GM21619 (cell line): ENCODE results near the gene SYNE4.
"Not testable (repeated sequence)": the region's sequence is repeated elsewhere in the genome, so short reads cannot be mapped to it uniquely, and the experiment has no call there.

ENCODE experiments used
- ATAC-seq: cut with Tn5 transposase; IDR thresholded peaks from one replicate; pipeline ENCODE4 v1.9.1; 2021; ENCODE audit not compliant: unreplicated experiment

SYNE4 gene

DNA sequence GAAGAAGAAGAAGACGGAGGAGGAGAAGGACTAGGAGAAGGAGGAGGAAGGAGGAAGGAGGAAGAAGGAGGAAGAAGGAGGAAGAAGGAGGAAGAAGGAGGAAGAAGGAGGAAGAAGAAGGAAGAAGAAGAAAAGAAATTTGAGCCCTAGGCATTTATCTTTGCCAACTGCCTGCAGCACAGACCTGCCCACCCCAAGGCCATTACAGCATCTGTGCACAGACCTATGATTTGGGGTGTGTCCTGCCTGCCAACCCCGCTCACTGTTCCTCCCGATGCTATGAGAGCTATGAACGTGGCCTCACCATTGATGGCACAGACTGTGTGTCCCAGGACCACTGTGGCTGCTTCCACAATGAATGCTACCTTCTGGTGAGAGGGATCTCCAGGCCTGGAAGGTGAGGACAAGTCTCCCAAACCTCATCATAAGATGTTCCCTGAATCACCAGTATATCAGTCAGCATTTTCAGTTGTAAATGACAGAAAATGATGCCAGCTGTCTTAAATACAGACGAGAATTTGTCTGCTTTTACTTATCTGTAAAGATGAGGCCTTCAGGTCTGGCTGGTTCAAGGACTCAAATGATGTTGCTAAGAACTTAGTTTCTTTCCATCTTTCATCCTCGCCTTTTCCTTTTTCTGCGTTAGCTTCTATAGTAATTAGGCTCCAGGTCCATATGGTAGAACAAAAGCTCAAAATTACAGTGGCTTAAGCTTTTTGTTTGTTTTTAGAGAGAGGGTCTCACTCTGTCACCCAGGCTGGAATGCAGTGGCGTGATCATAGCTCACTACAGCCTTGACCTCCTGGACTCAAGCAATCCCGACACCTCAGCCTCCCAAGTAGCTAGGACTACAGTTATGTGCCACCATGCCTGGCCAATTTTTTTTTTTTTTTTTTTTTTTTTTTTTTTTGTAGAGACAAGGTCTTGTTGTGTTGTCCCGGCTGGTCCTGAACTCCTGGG lies 17.6 kb downstream of the SYNE4 start:
- no peak for ATAC-seq

DNA sequence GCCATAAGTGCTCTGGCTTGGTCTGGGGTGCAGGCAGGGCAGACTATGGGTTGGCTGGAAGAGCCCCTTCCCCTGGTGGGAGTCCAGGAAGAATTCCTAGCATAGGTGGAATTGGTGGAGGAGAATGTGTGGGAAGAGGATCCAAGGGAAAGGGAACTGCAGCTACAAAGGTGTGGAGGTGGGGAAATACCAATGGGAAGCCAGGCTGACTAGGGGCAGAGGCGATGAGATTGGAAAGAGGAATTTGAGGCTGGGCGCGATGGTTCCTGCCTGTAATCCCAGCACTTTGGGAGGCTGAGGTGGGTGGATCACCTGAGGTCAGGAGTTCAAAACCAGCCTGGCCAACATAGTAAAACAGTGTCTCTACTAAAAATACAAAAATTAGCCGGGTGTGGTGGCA lies 18.5 kb downstream of the SYNE4 start:
- no peak for ATAC-seq

DNA sequence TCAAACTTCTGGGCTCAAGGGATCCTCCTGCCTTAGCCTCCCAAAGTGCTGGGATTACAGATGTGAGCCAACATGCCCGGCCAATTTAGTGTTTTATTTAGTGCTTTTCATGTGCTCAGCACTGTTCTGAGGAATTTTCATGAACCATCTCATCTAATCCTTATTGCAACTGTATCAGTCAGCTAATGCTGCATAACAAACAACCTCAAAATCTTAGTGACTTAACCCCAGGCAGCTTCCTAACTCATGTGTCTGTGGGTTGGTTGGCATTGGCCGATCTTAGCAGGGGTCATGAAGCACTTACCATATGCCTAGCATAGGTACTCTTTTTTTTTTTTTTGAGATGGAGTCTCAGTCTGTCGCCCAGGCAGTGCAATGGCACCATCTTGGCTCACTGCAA lies 19.8 kb downstream of the SYNE4 start:
- no peak for ATAC-seq

DNA sequence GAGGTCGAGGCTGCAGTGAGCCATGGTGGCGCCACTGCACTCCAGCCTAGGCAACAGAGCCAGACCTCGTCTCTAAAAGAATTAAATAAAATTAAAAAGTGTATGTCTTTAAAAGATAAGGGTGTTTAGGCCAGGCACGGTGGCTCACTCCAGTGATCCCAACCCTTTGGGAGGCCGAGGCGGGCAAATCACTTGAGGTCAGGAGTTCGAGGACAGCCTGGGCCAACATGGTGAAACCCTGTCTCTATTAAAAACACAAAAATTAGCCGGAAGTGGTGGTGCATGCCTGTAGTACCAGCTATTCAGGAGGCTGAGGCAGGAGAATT lies 21.1 kb downstream of the SYNE4 start:
- no peak for ATAC-seq

DNA sequence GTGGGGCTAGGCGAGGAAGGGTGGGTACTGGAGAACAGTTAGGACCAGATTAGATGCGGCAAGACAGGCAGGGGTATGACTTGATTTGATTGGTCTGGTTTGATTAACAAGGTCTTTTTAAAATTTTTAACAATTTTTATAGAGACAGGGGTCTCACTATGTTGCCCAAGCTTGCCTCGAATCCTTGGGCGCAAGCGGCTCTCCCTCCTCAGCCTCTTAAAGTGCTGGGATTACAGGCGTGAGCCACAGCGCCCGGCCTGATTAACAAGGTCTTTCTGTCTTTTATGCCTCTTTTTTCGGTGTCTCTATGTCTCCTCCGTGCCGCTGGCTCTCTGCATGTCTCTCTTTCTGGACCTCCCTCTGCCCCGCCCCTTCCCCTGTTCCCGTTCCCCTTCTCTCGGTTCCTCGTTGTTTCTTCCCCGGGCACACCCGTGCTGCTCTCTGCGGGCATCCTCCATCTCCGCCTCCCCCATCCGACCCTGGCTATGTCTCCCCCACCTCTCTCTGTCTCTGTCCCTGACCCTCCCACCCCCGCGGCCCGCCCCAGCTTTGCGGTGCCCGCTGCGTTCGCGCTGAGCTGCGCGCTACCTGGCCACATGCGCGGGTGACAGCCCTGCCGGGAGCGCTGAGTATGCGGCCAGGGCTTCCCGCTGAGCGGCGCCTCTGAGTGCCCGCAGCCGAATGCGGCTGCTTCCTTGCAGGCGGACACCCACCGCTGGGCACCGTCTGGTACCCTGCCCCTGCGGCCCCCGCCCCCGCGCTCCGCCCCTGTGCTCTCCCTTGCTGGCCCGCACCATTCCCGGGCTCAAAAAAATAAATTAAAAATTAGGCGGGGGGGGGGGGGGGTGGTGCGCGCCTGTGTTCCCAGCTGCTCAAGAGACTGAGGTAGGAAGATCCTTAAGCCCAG lies 21.7 kb downstream of the SYNE4 start:
- ATAC-seq = no peak

DNA sequence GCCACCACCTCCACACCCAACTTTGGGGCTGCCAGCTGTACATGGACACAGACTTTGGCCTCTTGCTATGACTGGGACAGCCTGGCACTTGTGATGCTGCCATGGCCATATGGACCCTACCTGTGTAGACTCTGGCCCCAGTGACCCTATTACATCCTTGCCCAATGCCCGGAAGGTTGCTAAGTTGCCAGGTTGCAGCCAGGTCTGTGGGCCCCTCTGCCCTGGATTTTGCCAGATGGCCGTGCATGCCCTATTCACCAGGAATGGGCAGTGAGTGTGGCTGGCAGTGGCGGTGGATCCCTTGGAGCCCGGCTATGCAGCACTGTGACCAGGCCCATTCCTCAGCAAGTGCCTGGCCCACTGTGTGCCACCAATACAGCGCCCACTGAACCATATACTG lies 22.5 kb downstream of the SYNE4 start:
- no peak for ATAC-seq

DNA sequence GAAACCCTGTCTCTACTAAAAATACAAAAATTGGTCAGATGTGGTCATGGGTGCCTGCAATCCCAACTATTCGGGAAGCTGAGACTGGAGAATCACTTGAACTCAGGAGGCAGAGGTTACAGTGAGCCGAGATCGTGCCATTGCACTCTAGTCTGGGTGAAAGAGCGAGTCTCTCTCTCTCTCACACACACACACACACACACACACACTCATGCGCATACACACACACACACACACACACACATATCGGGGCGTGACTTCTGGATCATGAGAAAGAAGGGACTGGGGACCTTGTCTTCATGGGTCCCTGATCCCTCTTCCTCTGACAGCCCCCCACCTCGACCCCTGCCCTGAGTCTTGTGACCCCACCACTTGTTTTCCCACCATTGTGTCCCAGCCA lies 25.4 kb downstream of the SYNE4 start:
- no peak for ATAC-seq

DNA sequence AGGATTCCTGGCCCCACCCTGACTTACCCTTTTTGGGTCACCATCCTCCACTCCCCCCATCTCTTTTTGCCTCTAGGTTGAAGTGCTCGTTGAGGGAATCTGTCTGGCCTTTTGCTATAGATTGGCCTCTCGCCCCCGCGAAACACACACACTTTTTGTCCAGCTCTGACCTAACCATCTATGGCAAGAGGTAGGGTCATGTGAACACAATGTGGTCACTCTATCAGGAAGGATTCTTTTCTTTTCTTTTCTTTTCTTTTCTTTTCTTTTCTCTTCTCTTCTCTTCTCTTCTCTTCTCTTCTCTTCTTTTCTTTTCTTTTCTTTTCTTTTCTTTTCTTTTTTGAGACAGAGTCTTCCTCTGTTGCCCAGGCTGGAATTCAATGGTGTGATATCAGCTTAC lies 27.6 kb downstream of the SYNE4 start:
- not testable (repeated sequence) for ATAC-seq

DNA sequence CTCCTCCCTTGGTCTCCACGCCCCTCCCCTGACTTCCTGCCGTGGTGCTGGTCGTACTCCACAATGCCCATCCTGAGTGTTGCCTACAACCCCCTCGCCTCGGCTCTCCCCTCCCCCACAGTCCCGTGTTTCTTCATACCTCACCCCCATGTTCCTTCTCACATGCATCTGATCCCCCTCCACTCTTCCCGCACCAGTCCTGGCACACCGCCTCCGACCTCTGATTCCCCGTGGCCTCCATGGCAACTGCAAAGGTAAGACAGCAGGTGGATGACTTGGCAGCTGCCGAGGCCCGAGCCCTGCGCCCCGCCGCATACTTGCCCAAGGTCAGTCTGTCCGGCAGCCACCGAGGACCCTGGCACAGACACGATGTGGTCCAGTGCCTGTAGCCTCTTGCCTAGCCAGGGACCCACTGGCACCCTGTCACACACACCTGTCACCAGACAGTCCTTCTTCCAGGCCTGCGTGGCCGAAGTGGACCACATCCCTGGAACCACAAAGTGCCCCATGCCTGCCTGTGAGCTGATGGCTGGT lies 29.7 kb downstream of the SYNE4 start:
- no peak for ATAC-seq

DNA sequence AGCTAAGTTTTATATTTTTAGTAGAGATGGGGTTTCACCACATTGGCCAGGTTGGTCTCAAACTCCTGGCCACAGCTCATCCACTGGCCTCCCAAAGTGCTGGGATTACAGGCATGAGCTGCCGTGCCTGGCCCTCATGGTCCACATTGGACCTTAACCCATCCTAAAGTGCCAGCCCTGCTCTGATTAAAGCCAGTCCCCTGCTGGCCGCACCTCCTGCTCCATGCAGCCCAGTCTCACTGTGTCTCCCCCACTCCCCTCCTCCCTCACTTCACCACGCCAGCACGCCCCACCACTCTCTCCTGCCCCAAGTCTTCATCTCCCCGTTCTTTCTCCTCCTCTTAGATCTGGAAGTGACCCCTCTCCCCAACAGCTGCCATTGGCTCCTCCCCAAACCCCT lies 30.3 kb downstream of the SYNE4 start:
- ATAC-seq = no peak

DNA sequence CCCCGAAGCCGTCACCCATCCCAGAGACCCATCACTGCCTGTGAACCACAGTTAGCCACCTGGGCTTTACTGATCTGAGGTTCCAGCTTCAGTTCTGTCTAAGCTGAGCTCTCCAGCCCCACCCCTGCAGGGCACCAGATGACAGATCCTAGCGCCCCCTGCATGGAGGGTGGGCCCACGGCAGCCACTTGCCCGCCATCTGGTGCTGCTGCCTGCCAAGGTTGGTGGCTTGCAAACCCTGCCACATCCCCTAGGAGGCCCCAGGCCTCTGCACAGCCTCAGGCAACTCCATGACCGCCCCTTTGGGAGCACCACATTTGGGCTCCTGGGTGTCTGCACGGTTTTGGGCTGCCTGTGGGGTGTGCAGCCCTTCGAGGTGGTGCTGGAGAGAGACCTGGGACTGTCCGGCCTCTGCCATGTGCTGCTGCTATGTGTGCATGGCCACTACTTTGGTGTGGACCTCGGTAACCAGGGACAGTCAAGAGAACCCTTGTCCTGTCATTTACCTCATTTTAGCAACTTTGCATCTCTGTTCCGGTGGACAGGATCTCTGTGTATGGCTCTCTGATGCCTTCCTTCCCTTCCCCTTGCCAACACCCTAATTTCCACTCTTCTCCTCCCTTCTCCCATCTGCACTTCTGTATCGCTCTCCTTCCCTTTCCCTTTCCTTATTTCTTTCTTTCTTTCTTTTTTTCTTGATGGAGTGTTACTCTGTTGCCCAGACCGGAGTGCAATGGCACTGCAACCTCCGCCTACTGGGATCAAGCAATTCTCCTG lies 31.0 kb downstream of the SYNE4 start:
- no peak for ATAC-seq

DNA sequence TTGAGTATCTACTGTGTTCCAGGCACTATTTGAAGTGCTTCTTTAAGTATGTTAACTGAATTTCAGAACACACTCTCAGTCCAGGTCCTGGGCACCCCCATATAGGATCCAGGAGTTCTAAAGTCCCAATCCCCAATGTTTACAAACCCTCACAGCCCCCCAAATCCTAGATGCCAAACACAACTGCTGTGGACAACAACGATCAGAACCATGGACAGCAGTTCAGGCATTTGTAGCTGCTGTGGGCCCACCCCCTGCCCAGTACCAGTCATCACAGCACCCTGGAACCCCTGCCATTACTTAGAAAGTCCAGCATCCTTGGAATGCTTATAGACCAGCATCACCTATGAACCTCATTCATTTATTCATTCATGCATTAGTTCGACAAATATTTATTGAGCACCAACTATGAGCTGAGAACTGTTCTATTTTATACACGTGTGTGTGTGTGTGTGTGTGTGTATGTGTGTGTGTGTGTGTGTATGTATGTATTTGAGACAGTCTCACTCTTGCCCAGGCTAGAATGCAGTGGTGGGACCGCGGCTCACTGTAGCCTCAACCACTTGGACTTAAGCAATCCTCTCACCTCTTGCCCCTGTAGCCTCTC lies 32.9 kb downstream of the SYNE4 start:
- ATAC-seq = no peak

DNA sequence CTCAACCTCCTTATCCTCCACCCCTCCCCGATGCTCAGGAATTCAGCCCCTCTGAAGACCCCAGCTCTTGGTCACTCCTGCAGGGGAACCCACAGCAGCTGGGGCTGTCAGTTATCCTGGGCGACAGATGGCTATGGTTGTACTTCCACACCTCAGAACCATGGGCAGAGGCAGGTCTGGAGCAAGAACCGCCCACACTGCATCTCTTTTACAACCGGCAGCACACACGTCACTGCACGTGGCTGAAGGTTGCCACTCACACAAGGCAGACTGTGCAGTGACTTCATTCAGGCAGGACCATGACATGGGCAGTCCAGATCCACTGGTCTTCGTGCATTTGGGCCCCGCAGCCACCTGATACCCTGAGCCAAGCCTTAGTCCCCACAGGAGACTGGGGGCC lies 35.1 kb downstream of the SYNE4 start:
- no peak for ATAC-seq

DNA sequence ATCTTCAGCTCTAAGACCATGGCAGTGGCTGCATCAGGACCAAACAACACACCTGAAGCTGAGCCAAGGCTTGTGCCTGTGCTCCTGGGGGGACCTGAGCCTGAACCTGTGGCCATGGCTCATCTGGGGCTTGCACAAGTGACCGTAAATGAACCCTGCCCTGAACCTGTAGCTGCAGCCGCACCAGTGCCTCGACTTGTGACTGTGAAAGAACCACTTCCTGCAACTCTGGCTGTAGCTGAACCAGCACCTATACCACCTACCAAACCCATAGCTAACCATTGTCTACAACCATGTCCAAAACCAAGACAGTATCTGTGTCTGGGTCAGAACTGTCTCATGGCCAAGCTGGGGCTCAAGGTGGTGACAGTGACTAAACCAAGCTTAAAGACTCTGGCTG lies 41.8 kb downstream of the SYNE4 start:
- ATAC-seq = no peak

DNA sequence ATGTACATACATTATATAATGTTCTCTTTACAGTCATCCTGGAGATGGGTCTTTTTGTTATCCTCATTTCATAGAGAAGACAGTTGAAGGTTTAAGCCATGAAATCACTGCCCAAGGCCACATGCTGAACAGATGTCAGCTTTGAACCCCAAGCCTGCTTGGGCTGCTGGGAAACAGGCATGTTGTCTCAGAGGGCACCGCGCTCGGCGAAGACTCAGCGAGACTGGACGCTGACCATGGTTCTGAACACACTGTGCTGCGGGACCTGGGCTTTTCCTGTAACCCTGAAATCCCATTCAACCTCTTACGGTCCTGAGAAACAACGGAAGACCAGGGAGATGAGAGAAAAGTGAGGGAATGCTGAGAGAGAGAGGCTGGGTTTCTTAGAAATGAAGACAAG lies 45.1 kb downstream of the SYNE4 start:
- no peak for ATAC-seq

DNA sequence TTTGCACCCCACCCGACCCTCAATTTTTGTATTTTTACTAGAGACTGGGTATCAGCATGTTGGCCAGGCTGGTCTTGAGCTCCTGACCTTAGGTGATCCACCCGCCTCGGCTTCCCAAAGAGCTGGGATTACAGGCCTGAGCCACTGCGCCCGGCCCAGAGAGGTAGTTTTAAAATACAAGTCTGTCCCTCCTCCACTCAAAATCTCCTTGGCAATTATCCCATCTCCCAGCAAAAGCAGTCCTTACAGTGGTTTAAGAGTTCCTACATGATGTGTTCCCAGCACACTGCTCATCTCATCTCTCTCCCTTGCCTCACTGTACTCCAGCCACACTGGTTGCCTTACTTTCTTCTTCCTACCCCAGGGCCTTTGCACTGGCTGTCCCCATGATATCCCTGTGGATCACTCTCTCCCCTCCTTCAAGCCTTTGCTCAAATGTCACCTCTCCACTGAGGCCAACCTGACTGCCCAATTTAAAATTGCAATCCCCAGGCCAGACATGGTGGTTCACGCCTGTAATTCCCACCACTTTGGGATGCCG lies 48.1 kb downstream of the SYNE4 start:
- no peak for ATAC-seq

DNA sequence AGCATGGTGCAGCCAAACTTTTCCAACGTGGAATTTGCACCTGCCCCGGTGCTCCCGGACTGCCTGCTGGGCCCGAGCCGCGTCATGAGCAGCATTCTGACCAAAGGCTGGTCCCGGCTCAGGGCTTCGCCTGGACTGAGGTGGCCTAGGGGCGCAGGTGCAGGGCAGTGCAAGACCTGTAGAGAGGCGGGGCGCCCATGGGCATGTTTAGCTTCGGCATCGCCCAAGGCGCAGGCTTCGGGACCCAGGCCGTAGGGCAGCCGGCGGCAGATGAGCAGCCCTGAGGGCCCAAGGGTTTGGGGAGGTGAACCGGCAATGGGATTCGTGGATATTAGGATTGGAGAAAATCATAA lies 48.7 kb downstream of the SYNE4 start:
- no peak for ATAC-seq

DNA sequence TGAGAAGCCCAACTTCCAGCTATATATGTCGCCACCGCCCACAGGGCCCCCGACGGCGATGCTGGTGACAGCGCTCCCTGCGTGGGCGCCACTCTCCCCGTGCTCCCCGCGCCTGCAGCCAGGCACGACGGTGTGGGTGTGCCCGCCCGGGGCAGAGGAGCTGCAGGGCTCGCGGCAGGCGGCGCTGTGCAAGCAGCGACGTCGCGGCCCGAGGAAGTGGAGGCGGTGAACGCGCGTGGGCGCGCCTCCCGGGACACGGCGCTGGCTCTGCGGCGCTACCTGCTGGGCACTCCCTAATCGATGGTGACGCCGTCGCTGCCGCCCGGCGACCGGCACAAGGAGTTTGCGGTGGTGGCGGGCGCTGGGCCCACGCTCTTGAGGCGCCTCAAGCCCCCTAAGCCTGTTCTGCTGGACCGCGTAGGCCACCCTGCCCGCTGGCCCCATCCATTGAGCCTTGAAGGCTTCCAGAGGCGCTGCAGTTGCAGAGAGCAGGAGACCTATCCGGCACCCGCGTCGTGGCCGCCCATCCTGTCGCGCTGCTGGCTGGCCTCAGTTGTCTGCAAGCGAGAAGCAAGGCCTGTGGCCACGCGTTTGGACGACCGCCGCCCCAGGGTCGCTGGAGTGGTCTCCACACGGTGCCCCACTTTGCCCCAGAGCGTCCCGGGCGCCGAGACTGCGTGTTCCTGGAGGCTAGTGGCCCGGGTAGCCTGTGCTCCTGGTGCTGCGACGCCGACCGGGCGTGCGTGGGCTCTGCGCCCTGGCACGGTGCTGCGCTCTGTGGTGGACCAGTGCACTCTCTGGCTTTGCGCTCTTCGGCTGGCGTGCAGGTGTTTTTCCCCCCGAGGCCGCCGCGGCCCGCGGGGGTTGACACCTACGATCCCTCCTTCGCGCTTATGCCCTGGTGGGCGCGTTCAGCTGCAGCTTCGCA lies 49.3 kb downstream of the SYNE4 start:
- ATAC-seq = no peak

DNA sequence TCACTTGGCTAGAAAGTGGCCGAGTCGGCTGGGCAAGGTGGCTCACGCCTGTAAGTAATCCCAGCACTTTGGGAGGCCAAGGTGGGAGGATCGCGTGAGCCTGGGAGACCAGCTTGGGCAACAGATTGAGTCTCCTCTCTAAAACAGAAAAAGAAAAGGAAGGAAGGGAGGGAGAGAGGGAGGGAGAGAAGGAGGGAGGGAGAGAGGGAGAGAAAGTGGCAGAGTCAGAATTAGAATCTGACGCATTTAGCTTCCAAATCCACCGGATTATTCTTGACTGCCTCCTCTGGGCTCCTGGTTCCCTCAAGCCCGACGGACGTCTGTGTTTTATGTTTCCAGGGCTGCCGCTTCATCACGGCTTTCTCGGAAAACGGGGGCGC lies 50.0 kb downstream of the SYNE4 start:
- no peak for ATAC-seq
